Trophoblast cell (in vitro differentiated cells and primary cell): Measurements from ENCODE around the gene HPSE2.

Experiments
- DNase-seq, 2 donors: peaks; one replicate each; pipeline ENCODE4 v3.0.0-alpha.2; 2016
- H2AFZ ChIP-seq: 2 replicates; pipeline ENCODE4 v1.6.1; 2013; ENCODE audit warnings: low read length, moderate library complexity, mild to moderate bottlenecking; ENCODE audit not compliant: insufficient read depth, poor library complexity
- H2AK5ac ChIP-seq: 2 replicates; pipeline ENCODE4 v1.6.1; 2013; ENCODE audit warnings: mild to moderate bottlenecking, low read length
- H2BK120ac ChIP-seq: 2 replicates; pipeline ENCODE4 v1.6.1; 2013; ENCODE audit warnings: low read length, mild to moderate bottlenecking, moderate library complexity; ENCODE audit not compliant: insufficient read depth, poor library complexity
- H2BK12ac ChIP-seq: 2 replicates; pipeline ENCODE4 v1.6.1; 2013; ENCODE audit warnings: mild to moderate bottlenecking, low read length, moderate library complexity
- H2BK5ac ChIP-seq: 2 replicates; pipeline ENCODE4 v1.6.1; 2013; ENCODE audit warnings: low read length, low read depth, moderate library complexity, mild to moderate bottlenecking; ENCODE audit not compliant: poor library complexity
- H3K14ac ChIP-seq: 2 replicates; pipeline ENCODE4 v1.6.1; 2013; ENCODE audit warnings: mild to moderate bottlenecking, low read length
- H3K18ac ChIP-seq: 2 replicates; pipeline ENCODE4 v1.6.1; 2013; ENCODE audit warnings: mild to moderate bottlenecking, low read length
- H3K23ac ChIP-seq: 2 replicates; pipeline ENCODE4 v1.6.1; 2013; ENCODE audit warnings: low read length
- H3K27ac ChIP-seq: 2 replicates; pipeline ENCODE4 v1.5.1; 2013; ENCODE audit warnings: low read depth, mild to moderate bottlenecking, inconsistent platforms, low read length, moderate library complexity
- H3K27me3 ChIP-seq: 2 replicates; pipeline ENCODE4 v1.6.1; 2013; ENCODE audit warnings: inconsistent platforms, mild to moderate bottlenecking, low read length, moderate library complexity; ENCODE audit not compliant: insufficient read depth
- H3K36me3 ChIP-seq, 2 experiments: 1 replicate in 1 of 2; 2 replicates in 1 of 2; pipeline ENCODE4 v1.6.1; 2013; ENCODE audit warnings: low read length in 2 of 2, mild to moderate bottlenecking in 2 of 2, moderate library complexity in 1 of 2; ENCODE audit not compliant: insufficient read depth in 2 of 2, control insufficient read depth in 1 of 2
- H3K4ac ChIP-seq: 2 replicates; pipeline ENCODE4 v1.6.1; 2013; ENCODE audit warnings: low read depth, mild to moderate bottlenecking, low read length, moderate library complexity
- H3K4me1 ChIP-seq, 2 experiments: 1 replicate in 1 of 2; 2 replicates in 1 of 2; pipeline ENCODE4 v1.6.1; 2013; ENCODE audit warnings: low read length in 2 of 2, mild to moderate bottlenecking in 2 of 2, moderate library complexity in 1 of 2; ENCODE audit not compliant: insufficient read depth in 2 of 2, control insufficient read depth in 1 of 2
- H3K4me2 ChIP-seq: 2 replicates; pipeline ENCODE4 v1.6.1; 2013; ENCODE audit warnings: inconsistent platforms, mild to moderate bottlenecking, low read length, moderate library complexity
- H3K4me3 ChIP-seq: 2 replicates; pipeline ENCODE4 v1.5.1; 2013; ENCODE audit warnings: mild to moderate bottlenecking, low read depth, low read length, inconsistent platforms
- H3K79me1 ChIP-seq: one replicate; pipeline ENCODE4 v1.6.1; 2013; ENCODE audit warnings: low read length
- H3K79me2 ChIP-seq: 2 replicates; pipeline ENCODE4 v1.6.1; 2013; ENCODE audit warnings: low read length, mild to moderate bottlenecking; ENCODE audit not compliant: control insufficient read depth, insufficient read depth, poor library complexity
- H3K9ac ChIP-seq: 2 replicates; pipeline ENCODE4 v1.6.1; 2013; ENCODE audit warnings: mild to moderate bottlenecking, low read length
- H3K9me3 ChIP-seq: 2 replicates; pipeline ENCODE4 v1.6.1; 2013; ENCODE audit warnings: low read depth, mild to moderate bottlenecking, control low read depth, inconsistent platforms, low read length; ENCODE audit not compliant: insufficient read depth
- H4K12ac ChIP-seq: 2 replicates; pipeline ENCODE4 v1.6.1; 2013; ENCODE audit warnings: low read depth, mild to moderate bottlenecking, low read length, moderate library complexity
- H4K8ac ChIP-seq: 2 replicates; pipeline ENCODE4 v1.6.1; 2013; ENCODE audit warnings: low read depth, mild to moderate bottlenecking, low read length, moderate library complexity
- H4K91ac ChIP-seq: one replicate; pipeline ENCODE4 v1.6.1; 2013; ENCODE audit warnings: low read depth, mild to moderate bottlenecking, low read length, moderate library complexity
- WGBS: extraction: QIAGEN DNeasy Blood & Tissue Kit; methylation state at CpG from one replicate; pipeline ENCODE4 v1.1.7; 2013; ENCODE audit warnings: missing lambda C conversion rate; ENCODE audit not compliant: insufficient read length, insufficient coverage; ENCODE audit errors: extremely low coverage; 5-methylcytosine and 5-hydroxymethylcytosine counted together

Gene HPSE2

DNA sequence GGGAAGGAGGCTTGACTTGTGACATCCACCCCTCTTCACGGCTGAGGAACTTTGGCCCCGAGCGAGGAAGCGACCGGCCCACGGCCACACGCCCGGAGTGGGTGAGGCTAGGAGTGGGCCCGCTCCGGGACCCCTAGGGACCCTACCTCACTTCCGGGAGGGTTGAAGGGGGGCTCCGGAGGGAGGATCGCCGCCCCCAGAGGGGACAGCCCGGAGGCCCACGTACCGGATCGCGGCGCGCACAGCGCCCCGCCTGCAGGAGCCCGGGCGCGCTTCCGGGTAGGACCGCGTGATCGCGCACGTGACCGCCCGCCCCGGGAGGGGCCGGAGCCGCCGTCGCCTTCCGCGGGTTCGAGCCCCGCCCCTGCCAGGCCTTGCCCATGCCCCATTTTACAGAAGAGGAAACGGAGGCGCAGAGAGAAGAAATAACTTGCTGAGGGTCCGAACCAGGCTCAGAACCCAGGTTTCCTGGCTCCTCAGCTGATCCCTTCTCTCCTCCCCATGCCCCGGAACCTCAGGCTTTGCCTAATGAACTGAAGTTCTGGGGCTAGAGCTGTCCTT lies 788.9 kb downstream of the HPSE2 start, which contains the start of gene HPS1:
Gene HPS1 (minus strand): TSS at position 275 of the 561 bp plus-strand sequence. CDS start 3,695 bp downstream, outside the sequence.
- WGBS: no CpG with 5 or more reads among the region's 47 CpGs

GRCh38 chr10:98446151-98446660 lies 789.4 kb downstream of the HPSE2 start:
- Histone ChIP-seq H3K9ac (peak overlapping the region; percentile 68), H3K4ac (peak overlapping the region; percentile 26), H2BK5ac (peak overlapping the region; percentile 35), H3K27ac (no peak overlapping the region), H3K18ac (peak overlapping the region; percentile 52), H3K23ac (no peak overlapping the region), H3K79me2 (peaks cover 9% of the 10 kb centered on the region), H3K4me2 (peak overlapping the region; percentile 76), H2BK12ac (no peak overlapping the region), H3K27me3 (no peaks in the 10 kb centered on the region), H2BK120ac (peak overlapping the region; percentile 60), H3K36me3 (peaks cover 22 to 24% of the 10 kb centered on the region in 2 experiments), H4K12ac (peak overlapping the region; percentile 13), H3K79me1 (peaks cover 11% of the 10 kb centered on the region), H3K9me3 (no peaks in the 10 kb centered on the region), H3K14ac (peak overlapping the region; percentile 63), H3K4me3 (peak overlapping the region; percentile 81), H2AFZ (peak overlapping the region; percentile 47), H2AK5ac (no peak overlapping the region), H4K8ac (peak overlapping the region; percentile 80), H4K91ac (peak overlapping the region; percentile 79), H3K4me1 (peaks cover 3 to 5% of the 10 kb centered on the region in 2 experiments)
- no CpG with 5 or more reads among the region's 28 CpGs for WGBS
- no peak for DNase-seq

More for the DNA sequence above, 788.9 kb downstream of the HPSE2 start, which contains the start of gene HPS1:
- H3K4me2 ChIP-seq: peak within 1 kb of the TSS; percentile 76
- peaks cover 3 to 5% of the 10 kb centered on the region in 2 experiments for H3K4me1 ChIP-seq
- H3K27ac ChIP-seq: no peak within 1 kb of the TSS
- no peaks in the 10 kb centered on the region for H3K27me3 ChIP-seq
- no peaks in the 10 kb centered on the region for H3K9me3 ChIP-seq
- peak within 1 kb of the TSS; percentile 80 for H4K8ac ChIP-seq
- peak within 1 kb of the TSS; percentile 81 for H3K4me3 ChIP-seq
- H2AFZ ChIP-seq: peak within 1 kb of the TSS; percentile 99
- peaks cover 9% of the 10 kb centered on the region for H3K79me2 ChIP-seq
- peak within 1 kb of the TSS; percentile 89 for H3K4ac ChIP-seq
- H3K9ac ChIP-seq: peak within 1 kb of the TSS; percentile 68
- H2BK5ac ChIP-seq: peak within 1 kb of the TSS; percentile 68
- peaks cover 22 to 24% of the 10 kb centered on the region in 2 experiments for H3K36me3 ChIP-seq
- peak; percentile 49 to 65 for DNase-seq
- no peak within 1 kb of the TSS for H3K23ac ChIP-seq
- peak within 1 kb of the TSS; percentile 90 for H3K18ac ChIP-seq
- peak within 1 kb of the TSS; percentile 81 for H4K91ac ChIP-seq
- H2BK12ac ChIP-seq: peak within 1 kb of the TSS; percentile 45
- peak within 1 kb of the TSS; percentile 81 for H2BK120ac ChIP-seq
- H3K14ac ChIP-seq: peak within 1 kb of the TSS; percentile 63
- peak within 1 kb of the TSS; percentile 90 for H4K12ac ChIP-seq
- no peak within 1 kb of the TSS for H2AK5ac ChIP-seq
- peaks cover 11% of the 10 kb centered on the region for H3K79me1 ChIP-seq

- Histone ChIP-seq H3K23ac (no peak overlapping the region), H3K4ac (no peak overlapping the region), H3K4me2 (peak overlapping the region; percentile 76), H2BK5ac (no peak overlapping the region), H2AK5ac (no peak overlapping the region), H4K91ac (no peak overlapping the region), H3K9ac (no peak overlapping the region), H3K4me3 (no peak overlapping the region), H3K4me1 (peaks cover 3 to 5% of the 10 kb centered on the region in 2 experiments), H2BK12ac (no peak overlapping the region), H3K36me3 (peaks cover 22 to 24% of the 10 kb centered on the region in 2 experiments), H4K12ac (no peak overlapping the region), H2AFZ (no peak overlapping the region), H2BK120ac (no peak overlapping the region), H3K79me2 (peaks cover 9% of the 10 kb centered on the region), H3K27me3 (no peaks in the 10 kb centered on the region), H3K14ac (no peak overlapping the region), H4K8ac (no peak overlapping the region), H3K18ac (no peak overlapping the region), H3K27ac (no peak overlapping the region), H3K79me1 (peaks cover 11% of the 10 kb centered on the region), H3K9me3 (no peaks in the 10 kb centered on the region)
- WGBS: no CpG with 5 or more reads among the region's 10 CpGs
- DNase-seq: no peak
These were observed 790.3 kb downstream of the HPSE2 start for GRCh38 chr10:98445200-98445812.

- no peak overlapping the region for H4K12ac ChIP-seq
- no peak overlapping the region for H3K18ac ChIP-seq
- no peak overlapping the region for H3K23ac ChIP-seq
- H2BK5ac ChIP-seq: no peak overlapping the region
- no peak overlapping the region for H3K27ac ChIP-seq
- peaks cover 9% of the 10 kb centered on the region for H3K79me2 ChIP-seq
- no CpG with 5 or more reads among the region's 9 CpGs for WGBS
- no peak overlapping the region for H4K91ac ChIP-seq
- peaks cover 3 to 5% of the 10 kb centered on the region in 2 experiments for H3K4me1 ChIP-seq
- peaks cover 22 to 24% of the 10 kb centered on the region in 2 experiments for H3K36me3 ChIP-seq
- H3K9ac ChIP-seq: no peak overlapping the region
- H3K4ac ChIP-seq: no peak overlapping the region
- no peak overlapping the region for H3K4me3 ChIP-seq
- H2AFZ ChIP-seq: no peak overlapping the region
- no peak overlapping the region for H3K4me2 ChIP-seq
- H2BK120ac ChIP-seq: no peak overlapping the region
- H3K27me3 ChIP-seq: no peaks in the 10 kb centered on the region
- H3K14ac ChIP-seq: no peak overlapping the region
- H3K79me1 ChIP-seq: peaks cover 11% of the 10 kb centered on the region
- DNase-seq: peak; percentile 83 to 90
- no peak overlapping the region for H2BK12ac ChIP-seq
- no peak overlapping the region for H4K8ac ChIP-seq
- no peaks in the 10 kb centered on the region for H3K9me3 ChIP-seq
- no peak overlapping the region for H2AK5ac ChIP-seq
These were observed 791.2 kb downstream of the HPSE2 start for GRCh38 chr10:98444314-98445006.
